Panc1 (cell line): ENCODE measurements around the gene AMPH.

Experiments used
- CTCF ChIP-seq: fragments of 450-650 bp; IDR thresholded peaks from 2 replicates; pipeline ENCODE4 v1.5.1; 2017; ENCODE audit warnings: mild to moderate bottlenecking
- POLR2AphosphoS5 ChIP-seq: IDR thresholded peaks from 2 replicates; pipeline ENCODE4 v1.6.1; 2012; ENCODE audit warnings: mild to moderate bottlenecking, low read depth, low read length, moderate library complexity
- SIN3A ChIP-seq: IDR thresholded peaks from 2 replicates; pipeline ENCODE4 v1.6.1; 2012; ENCODE audit warnings: low read depth, mild to moderate bottlenecking, low read length, moderate library complexity, borderline replicate concordance; ENCODE audit not compliant: insufficient read depth
- TF ChIP-seq, protein P1 (sequence below), 2 experiments: IDR thresholded peaks; 2 replicates each; pipeline ENCODE4 v1.6.1; 2011 to 2012; ENCODE audit warnings: low read depth in 2 of 2, control low read depth in 1 of 2, low read length in 1 of 2, mild to moderate bottlenecking in 1 of 2, moderate library complexity in 1 of 2; ENCODE audit not compliant: insufficient read depth in 1 of 2

GRCh38 chr7:38374507-38374906 lies 256.7 kb downstream of the AMPH start:
- peak; percentile 78 for TF ChIP-seq CTCF
- no peak for TF ChIP-seq POLR2AphosphoS5
- TF ChIP-seq, protein P1, sequence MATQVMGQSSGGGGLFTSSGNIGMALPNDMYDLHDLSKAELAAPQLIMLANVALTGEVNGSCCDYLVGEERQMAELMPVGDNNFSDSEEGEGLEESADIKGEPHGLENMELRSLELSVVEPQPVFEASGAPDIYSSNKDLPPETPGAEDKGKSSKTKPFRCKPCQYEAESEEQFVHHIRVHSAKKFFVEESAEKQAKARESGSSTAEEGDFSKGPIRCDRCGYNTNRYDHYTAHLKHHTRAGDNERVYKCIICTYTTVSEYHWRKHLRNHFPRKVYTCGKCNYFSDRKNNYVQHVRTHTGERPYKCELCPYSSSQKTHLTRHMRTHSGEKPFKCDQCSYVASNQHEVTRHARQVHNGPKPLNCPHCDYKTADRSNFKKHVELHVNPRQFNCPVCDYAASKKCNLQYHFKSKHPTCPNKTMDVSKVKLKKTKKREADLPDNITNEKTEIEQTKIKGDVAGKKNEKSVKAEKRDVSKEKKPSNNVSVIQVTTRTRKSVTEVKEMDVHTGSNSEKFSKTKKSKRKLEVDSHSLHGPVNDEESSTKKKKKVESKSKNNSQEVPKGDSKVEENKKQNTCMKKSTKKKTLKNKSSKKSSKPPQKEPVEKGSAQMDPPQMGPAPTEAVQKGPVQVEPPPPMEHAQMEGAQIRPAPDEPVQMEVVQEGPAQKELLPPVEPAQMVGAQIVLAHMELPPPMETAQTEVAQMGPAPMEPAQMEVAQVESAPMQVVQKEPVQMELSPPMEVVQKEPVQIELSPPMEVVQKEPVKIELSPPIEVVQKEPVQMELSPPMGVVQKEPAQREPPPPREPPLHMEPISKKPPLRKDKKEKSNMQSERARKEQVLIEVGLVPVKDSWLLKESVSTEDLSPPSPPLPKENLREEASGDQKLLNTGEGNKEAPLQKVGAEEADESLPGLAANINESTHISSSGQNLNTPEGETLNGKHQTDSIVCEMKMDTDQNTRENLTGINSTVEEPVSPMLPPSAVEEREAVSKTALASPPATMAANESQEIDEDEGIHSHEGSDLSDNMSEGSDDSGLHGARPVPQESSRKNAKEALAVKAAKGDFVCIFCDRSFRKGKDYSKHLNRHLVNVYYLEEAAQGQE (IDR thresholded peaks at IDR 0.05; ENCODE audit: insufficient read depth in 1 of 2, low read depth in 2 of 2, low read length in 1 of 2): no peak
- TF ChIP-seq SIN3A: no peak
